Neural progenitor cell (in vitro differentiated cells): ENCODE data around the gene PRXL2A. TPM values are rescaled to one million over a fixed set of nuclear protein-coding genes. Genes with fewer than 3 reads are reported as not detected.

ENCODE experiments used
- DNase-seq: peaks from one replicate; pipeline ENCODE4 v3.0.0-alpha.2; 2016; ENCODE audit warnings: low spot score
- H2AFZ ChIP-seq: fragments of 200-600 bp; sonication (generic); replicated peaks from 2 replicates; pipeline ENCODE4 v1.6.1; 2016; ENCODE audit warnings: antibody characterized with exemption
- H3F3A ChIP-seq: fragments of 200-600 bp; sonication (generic); 2 replicates; pipeline ENCODE4 v1.6.1; 2016; ENCODE audit warnings: antibody characterized with exemption, low read depth
- H3K27ac ChIP-seq: fragments of 200-600 bp; sonication (generic); 2 replicates; pipeline ENCODE4 v1.5.1; 2016; ENCODE audit warnings: mild to moderate bottlenecking
- H3K27me3 ChIP-seq: fragments of 200-600 bp; sonication (generic); 2 replicates; pipeline ENCODE4 v1.6.1; 2016; ENCODE audit warnings: mild to moderate bottlenecking, moderate library complexity
- H3K36me3 ChIP-seq: fragments of 200-600 bp; sonication (generic); 2 replicates; pipeline ENCODE4 v1.5.1; 2016
- H3K4me1 ChIP-seq: fragments of 200-600 bp; sonication (generic); 2 replicates; pipeline ENCODE4 v1.6.1; 2016; ENCODE audit warnings: mixed run types
- H3K4me2 ChIP-seq: fragments of 200-600 bp; sonication (generic); 2 replicates; pipeline ENCODE4 v1.6.1; 2016
- H3K4me3 ChIP-seq: fragments of 200-600 bp; sonication (generic); 2 replicates; pipeline ENCODE4 v1.5.1; 2016
- H3K79me2 ChIP-seq: fragments of 200-600 bp; sonication (generic); 2 replicates; pipeline ENCODE4 v1.6.1; 2016; ENCODE audit warnings: low read depth
- H3K9ac ChIP-seq: fragments of 200-600 bp; sonication (generic); 2 replicates; pipeline ENCODE4 v1.6.1; 2016
- H3K9me3 ChIP-seq: fragments of 200-600 bp; sonication (generic); 2 replicates; pipeline ENCODE4 v1.5.1; 2016; ENCODE audit warnings: low read depth
- H4K20me1 ChIP-seq: fragments of 200-600 bp; sonication (generic); 2 replicates; pipeline ENCODE4 v1.6.1; 2016; ENCODE audit warnings: low read depth
- H3K27ac Mint-ChIP-seq: 3 replicates; pipeline ENCODE4 v1.8.0; 2021; ENCODE audit warnings: mixed read lengths
- H3K27me3 Mint-ChIP-seq: 2 replicates; pipeline ENCODE4 v1.8.0; 2022; ENCODE audit warnings: low read depth, mild to moderate bottlenecking, inconsistent platforms, moderate library complexity, mixed read lengths; ENCODE audit not compliant: insufficient read depth
- H3K36me3 Mint-ChIP-seq: 3 replicates; pipeline ENCODE4 v1.8.0; 2021; ENCODE audit warnings: mixed read lengths
- H3K4me1 Mint-ChIP-seq: 3 replicates; pipeline ENCODE4 v1.8.0; 2021; ENCODE audit warnings: mixed read lengths
- H3K4me3 Mint-ChIP-seq: 3 replicates; pipeline ENCODE4 v1.8.0; 2021; ENCODE audit warnings: mild to moderate bottlenecking, moderate library complexity, mixed read lengths
- H3K9me3 Mint-ChIP-seq: 3 replicates; pipeline ENCODE4 v1.8.0; 2020; ENCODE audit warnings: mixed read lengths
- CTCF ChIP-seq: fragments of 200-600 bp; sonication (generic); IDR thresholded peaks from 2 replicates; pipeline ENCODE4 v1.5.1; 2017; ENCODE audit warnings: antibody characterized with exemption, mild to moderate bottlenecking
- EZH2 ChIP-seq: fragments of 200-600 bp; sonication (generic); IDR thresholded peaks from 2 replicates; pipeline ENCODE4 v1.6.1; 2017; ENCODE audit warnings: antibody characterized with exemption, mild to moderate bottlenecking, moderate library complexity
- EZH2phosphoT487 ChIP-seq: fragments of 200-600 bp; sonication (generic); IDR thresholded peaks from 2 replicates; pipeline ENCODE4 v1.6.1; 2017; ENCODE audit warnings: antibody characterized with exemption
- total RNA-seq: library from RNA; depleted of rRNA; stranded (reverse); fragments of >200 nt; gene quantifications from 2 replicates; pipeline ENCODE4 v1.2.3, GENCODE V29; 2015; ENCODE audit warnings: low replicate concordance

Gene PRXL2A
- total RNA-seq, 1 donor from 2014 or later, result 107 TPM

GRCh38 chr10:80471715-80472233 is 63.4 kb downstream of the PRXL2A start:
- H2AFZ ChIP-seq, result no peak overlapping the region
- H3K27me3 ChIP-seq, result no peaks in the 10 kb centered on the region
- H3K27me3 Mint-ChIP-seq, result peaks cover 2% of the 10 kb centered on the region
- H4K20me1 ChIP-seq, result peaks cover 92% of the 10 kb centered on the region
- no peaks in the 10 kb centered on the region for H3K9me3 ChIP-seq
- no peaks in the 10 kb centered on the region for H3K36me3 ChIP-seq
- H3K27ac Mint-ChIP-seq, result no peak overlapping the region
- H3F3A ChIP-seq, result peaks cover 19% of the 10 kb centered on the region
- DNase-seq, result no peak
- H3K4me2 ChIP-seq, result no peak overlapping the region
- peaks cover 61% of the 10 kb centered on the region for H3K4me1 Mint-ChIP-seq
- peaks cover 5% of the 10 kb centered on the region for H3K9me3 Mint-ChIP-seq
- peaks cover 19% of the 10 kb centered on the region for H3K36me3 Mint-ChIP-seq
- H3K27ac ChIP-seq, result no peak overlapping the region
- H3K4me3 Mint-ChIP-seq, result no peak overlapping the region
- no peak for TF ChIP-seq CTCF
- no peak for TF ChIP-seq EZH2
- TF ChIP-seq EZH2phosphoT487, result no peak
- H3K9ac ChIP-seq, result no peak overlapping the region
- peaks cover 100% of the 10 kb centered on the region for H3K79me2 ChIP-seq
- H3K4me3 ChIP-seq, result no peak overlapping the region
- peaks cover 44% of the 10 kb centered on the region for H3K4me1 ChIP-seq

GRCh38 chr10:80472234-80473095 is 64.1 kb downstream of the PRXL2A start:
- Histone ChIP-seq H3K79me2 (peaks cover 100% of the 10 kb centered on the region), H3K27ac (no peak overlapping the region), H4K20me1 (peaks cover 85% of the 10 kb centered on the region), H3K9me3 (no peaks in the 10 kb centered on the region), H3K4me2 (no peak overlapping the region), H3K4me3 (no peak overlapping the region), H3K9ac (no peak overlapping the region), H3K36me3 (no peaks in the 10 kb centered on the region), H2AFZ (no peak overlapping the region), H3F3A (peaks cover 14% of the 10 kb centered on the region), H3K27me3 (no peaks in the 10 kb centered on the region), H3K4me1 (peaks cover 37% of the 10 kb centered on the region)
- Mint-ChIP-seq H3K27me3 (peaks cover 2% of the 10 kb centered on the region), H3K27ac (no peak overlapping the region), H3K9me3 (peaks cover 8% of the 10 kb centered on the region), H3K4me1 (peaks cover 56% of the 10 kb centered on the region), H3K36me3 (peaks cover 25% of the 10 kb centered on the region), H3K4me3 (no peak overlapping the region)
- DNase-seq, result no peak
- no peak for TF ChIP-seq EZH2phosphoT487
- no peak for TF ChIP-seq EZH2
- TF ChIP-seq CTCF, result no peak

- no peak overlapping the region for H2AFZ ChIP-seq
- peaks cover 31% of the 10 kb centered on the region for H3K4me1 ChIP-seq
- Mint-ChIP-seq H3K27me3 (peaks cover 7% of the 10 kb centered on the region), H3K4me3 (no peak overlapping the region), H3K4me1 (peaks cover 49% of the 10 kb centered on the region), H3K9me3 (peaks cover 15% of the 10 kb centered on the region), H3K27ac (no peak overlapping the region), H3K36me3 (peaks cover 32% of the 10 kb centered on the region)
- peaks cover 78% of the 10 kb centered on the region for H4K20me1 ChIP-seq
- H3K36me3 ChIP-seq, result no peaks in the 10 kb centered on the region
- peaks cover 100% of the 10 kb centered on the region for H3K79me2 ChIP-seq
- no peak for TF ChIP-seq EZH2
- TF ChIP-seq CTCF, result no peak
- no peak for TF ChIP-seq EZH2phosphoT487
- H3K4me2 ChIP-seq, result no peak overlapping the region
- no peak overlapping the region for H3K4me3 ChIP-seq
- no peak for DNase-seq
- peaks cover 7% of the 10 kb centered on the region for H3F3A ChIP-seq
- H3K27me3 ChIP-seq, result no peaks in the 10 kb centered on the region
- no peak overlapping the region for H3K9ac ChIP-seq
- H3K27ac ChIP-seq, result no peak overlapping the region
- no peaks in the 10 kb centered on the region for H3K9me3 ChIP-seq
Observed at GRCh38 chr10:80473096-80473657, 64.8 kb downstream of the PRXL2A start.
